ENCODE results near the gene PRKCB.

PRKCB gene

DNA sequence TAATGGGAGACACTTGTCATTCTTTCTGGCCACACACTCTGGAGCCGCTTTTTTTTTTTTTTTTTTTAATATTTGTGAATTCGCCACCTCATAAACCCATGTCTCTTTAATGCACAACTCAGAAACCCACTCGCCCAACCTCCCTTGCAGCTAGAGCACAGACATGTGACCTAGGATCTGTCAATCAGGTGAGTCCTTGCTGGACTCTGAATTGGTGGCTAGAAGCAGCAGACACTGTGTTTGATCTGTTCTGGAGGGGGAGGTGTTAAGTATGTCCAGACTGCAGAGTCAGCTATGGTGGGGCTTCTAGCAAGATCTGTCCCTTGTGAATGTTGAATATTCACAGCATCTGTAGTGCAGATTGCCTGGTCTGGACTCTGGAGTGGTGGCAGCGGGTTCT, 112.1 kb downstream of the PRKCB start:
- DNase-seq: no peak

DNA sequence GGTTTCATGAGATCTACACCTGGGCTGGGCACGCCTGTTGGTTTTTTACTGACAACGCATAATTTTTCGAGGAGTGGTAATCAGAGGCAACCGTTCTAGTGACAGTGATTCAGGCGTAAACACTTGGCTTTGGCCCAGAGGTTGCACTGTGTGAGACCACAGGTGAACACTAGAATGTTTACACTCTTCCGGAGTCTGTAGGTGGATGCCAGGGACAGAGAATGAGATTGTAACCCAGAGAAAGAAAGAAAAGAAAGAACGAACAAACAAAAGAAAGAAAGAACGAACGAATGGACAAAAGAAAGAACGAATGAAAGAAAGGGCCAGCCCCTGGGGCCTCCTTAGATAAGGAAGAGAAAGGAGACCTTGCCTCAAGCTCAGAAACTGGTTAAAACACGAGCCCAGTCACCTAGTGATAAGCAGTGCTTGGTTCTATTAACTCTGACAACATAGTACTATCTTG, 113.2 kb downstream of the PRKCB start:
- DNase-seq: peak; percentile 79

DNA sequence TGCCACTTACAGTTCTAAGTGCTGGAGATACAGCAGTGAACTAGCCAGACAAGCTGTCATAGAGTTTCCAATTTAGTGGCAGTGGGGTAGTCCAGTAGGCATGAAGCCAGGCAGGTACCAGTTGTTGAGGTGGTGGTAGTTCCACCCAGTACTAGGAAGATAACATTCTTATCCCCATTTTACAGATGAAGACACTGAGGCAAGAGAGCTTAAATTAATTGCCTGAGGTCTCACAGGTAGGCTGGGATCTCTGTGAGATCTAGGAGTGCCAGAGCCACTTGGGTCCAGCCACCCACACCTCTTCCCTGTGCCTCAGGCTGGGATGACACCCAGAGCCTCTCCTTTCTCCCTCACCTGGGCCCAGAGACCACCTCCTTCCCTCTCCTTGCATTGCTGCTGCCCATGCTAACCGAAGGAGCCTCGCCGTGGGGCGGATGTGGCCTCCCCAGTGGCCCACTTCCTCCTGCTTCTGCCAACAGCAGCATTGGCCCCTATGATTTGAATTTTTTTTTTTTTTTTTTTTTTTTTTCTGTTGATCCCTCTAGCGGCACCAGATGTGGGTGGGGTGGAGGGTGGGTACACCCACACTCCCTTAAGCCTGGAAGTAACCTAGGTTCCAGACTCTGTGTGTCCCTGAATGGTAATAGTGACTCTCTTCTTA, 114.0 kb downstream of the PRKCB start:
- DNase-seq: peak; percentile 84

DNA sequence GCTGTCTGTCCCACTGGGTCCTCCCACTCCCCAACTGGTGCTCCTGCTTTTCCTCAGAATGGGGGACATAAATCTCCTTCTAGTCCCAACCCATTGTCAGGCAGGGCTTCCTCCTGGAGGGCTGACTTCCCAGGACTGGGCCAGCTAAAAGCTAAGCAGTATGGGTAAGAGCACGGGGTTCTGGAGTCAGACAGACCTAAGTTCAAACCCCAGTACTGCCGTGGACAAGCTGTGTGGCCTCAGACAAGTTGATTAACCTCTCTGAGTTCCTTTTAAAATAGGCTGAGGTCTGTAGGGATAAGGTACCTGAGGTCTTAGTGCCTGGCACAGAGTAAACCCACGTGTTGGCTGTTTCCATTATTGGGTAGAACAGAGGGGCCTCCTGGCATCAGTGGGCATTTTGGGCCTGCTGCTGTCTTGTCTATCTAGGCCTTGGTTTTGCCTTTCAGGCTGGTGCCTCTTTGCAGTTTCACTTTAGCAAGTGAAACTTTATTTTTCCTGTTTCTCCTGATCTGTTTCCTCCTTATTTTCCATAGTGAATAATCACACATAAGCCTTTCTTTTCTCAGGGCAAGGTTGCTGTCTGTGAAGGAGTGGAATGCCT, 114.6 kb downstream of the PRKCB start:
- DNase-seq: no peak

DNA sequence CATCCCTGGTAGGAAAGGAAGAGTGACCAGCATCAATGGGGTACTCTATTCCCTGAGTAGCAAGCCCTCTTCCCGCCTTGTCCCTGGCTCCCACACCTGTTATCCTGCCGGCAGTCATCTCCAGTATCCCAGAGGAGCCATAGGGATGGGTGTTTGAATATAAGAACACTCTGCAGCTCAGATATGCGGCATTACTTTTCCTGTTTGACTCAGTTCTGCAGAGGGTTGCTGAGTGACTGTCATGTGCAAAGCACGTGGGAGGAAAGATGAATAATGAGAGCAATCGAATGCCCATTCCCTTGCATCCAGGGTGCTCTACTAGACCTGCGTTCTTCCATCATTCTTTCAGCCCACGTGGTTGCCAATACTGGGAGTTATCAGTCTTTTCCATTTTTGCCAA, 115.1 kb downstream of the PRKCB start:
- peak; percentile 65 for DNase-seq

DNA sequence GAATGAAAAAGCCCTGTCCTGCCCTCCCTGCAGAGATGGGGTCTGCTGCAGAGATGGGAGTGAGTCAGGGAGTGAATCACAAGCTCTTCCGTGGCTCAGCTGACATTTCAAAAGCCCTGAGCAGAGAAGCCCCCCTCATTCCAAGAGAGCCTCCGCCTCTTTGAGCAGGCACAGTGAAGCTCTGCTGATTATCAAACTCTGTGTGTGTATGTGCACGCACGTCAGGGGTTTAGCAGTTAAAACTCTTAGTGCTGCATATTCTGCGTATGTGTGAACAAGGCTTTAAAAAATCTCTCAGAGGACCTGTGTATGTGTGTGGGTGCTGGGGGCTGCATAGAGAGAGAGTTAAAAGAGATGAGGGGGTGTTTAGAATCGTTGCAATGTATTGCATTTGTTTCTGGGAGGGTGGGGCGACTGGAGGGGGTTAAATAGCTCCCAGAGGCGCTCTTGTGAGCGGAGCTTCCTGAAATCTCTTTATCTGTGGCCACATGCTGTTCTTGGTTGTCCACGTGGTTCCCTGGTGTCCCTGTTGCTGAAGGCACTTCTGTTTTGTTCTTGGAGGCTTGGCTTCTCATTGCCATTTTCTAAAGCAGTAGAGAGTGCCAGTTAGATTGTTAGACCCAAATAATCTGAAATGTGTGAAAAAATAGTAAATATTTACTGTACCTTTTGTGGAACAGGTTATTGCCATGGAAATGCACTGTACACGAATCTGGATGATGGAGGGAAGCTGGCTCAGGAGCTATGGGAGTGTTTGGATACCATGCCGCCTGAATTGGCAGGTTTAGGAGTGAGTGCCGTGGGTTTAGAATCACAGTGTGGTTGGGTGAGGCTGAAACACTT, 116.6 kb downstream of the PRKCB start:
- DNase-seq: no peak

DNA sequence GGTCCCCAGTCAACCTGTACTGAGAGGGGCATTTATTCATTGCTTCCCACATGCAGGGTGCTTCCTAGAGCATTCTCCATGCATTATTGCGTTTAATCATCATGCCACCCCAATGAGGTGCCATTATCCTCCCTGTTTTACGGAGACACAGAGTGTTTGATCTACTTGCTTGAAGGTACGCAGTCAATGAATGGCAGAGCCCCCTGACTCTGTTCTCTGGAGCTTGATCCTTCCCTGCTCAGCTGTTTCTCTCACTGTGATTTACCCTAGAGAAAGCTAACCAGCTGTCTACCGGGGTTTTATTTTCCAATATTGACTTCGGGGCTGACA, 117.2 kb downstream of the PRKCB start:
- DNase-seq: no peak

DNA sequence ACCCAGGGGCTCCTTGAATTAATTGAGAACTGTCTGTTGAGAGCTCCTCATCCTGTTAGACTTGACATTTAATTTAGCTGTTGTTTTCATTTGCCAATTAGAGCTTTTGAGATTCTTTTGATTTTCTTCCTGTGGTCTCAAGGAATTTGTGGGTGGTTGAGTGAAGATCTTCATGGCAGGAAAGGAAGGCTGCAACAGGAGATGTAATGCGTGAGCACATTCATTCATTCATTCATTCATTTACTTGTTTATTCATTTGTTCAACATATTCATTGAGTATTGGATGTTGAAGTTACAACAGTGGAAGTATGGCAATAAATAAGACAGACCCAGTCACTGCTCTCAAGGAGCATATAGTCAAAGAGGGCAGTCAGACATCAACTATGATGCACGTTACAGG, 117.7 kb downstream of the PRKCB start:
- no peak for DNase-seq

DNA sequence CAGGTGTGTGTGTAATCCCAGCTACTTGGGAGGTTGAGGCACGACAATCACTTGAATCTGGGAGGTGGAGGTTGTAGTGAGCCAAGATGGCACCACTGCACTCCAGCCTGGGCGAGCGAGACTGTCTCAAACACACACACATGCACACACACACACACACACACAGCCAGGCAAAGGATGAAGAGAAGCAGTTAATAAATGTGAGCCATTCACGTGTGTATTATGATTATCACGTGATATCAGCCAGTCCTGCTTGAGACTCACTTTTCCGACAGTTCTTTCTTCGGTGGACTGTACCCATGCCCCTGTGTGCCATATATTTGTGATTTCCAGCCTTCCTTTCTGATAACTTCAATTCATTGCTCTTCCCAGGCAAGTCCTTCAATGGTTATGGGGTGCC, 119.3 kb downstream of the PRKCB start:
- DNase-seq: no peak

DNA sequence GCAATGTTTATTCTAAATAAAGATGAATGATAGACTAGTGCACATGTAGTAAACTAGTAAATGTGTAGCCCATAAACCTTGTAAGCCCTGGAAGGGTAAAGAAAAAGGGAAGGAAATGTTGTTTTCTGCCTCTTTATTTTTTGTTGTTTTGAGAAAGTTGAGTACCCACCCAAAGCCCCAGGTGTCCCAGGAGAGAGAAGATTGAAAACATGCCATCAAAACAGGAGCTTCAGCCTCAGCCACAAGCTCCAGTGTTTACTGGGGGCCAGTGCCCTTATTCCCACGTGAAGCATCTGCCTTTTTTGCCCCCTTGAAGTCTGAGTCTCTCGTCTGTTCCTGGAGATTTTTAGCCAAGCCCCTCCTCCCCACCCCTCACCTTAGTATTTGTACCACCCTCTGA, 121.5 kb downstream of the PRKCB start:
- no peak for DNase-seq

DNA sequence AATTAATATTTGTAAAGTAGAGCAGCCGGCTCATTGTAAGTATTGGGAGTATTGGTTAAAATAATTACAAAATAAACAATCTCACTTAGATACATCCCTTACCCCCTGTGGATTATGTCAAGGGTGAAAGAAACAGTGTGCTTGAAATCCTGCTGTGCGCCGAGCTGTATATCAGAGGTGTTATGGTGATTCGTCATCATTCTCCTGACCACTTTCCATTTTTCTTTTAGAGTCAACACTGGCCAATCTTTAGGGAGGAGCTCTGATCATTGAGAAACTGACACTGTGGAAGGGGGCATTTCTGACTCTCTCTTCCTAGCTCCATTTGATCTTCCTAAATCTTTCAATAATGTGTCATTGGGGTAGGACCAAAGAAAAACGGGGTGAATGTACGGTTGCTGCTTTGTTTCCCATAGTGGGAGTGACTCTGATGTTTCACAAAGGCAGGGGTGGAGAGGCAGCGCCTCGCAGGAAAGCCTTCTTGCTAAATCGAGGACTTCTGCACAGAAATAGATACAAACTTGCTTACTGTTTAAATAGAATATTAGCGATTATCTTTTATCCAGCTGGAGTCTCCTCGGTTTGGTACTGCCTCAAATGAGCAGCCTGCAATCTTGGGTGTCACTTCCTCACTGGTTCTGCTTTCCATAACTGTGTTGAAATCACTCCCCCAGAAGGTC, 123.4 kb downstream of the PRKCB start:
- no peak for DNase-seq

DNA sequence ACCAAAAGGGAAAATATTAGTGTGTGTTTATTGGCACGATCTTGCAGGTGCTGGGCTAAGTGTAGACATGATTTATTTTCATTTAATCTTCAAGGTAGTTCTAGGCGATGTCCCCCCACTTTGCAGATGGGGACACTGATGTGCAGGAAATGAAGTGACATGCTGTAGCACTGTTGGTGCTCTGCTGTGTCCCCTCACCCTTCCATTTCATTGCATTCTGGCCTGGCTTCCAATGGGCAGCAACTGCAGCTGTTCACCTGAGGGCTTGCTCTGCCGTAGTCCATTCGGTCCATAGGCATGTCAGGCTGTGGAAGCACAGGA, 123.9 kb downstream of the PRKCB start:
- no peak for DNase-seq

DNA sequence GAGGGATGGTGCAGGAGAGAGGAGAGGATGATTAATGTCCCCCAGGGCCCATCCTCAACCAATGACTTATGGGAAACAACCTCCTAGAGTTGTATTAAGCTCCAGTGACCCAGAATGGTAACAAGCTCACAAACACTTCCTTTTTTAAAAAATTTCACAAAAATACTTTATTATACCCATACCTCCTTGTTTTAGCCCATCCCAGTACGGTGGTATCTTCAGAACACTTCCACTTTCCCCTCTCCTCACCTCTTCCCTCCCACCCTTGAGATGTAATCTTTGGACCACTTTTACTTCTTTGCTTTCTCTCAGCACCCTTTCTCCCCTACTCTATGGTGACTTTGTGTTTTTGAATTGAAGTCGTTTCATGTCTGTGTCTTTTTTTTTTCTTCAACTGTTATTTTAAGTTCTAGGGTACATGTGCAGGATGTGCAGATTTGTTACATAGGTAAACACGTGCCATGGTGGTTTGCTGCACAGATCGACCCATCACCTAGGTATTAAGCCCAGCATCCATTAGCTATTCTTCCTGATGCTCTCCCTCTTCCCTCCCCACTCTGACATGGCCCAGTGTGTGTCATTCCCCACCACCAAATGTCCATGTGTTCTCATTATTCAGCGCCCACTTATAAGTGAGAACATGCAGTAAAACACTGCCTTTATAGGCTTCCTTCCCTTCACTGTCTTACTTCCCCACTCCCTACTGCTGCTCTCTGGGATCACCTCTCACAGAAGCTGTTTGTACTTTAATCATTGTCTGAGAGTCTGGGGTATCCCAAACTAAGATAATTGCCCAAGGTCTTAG, 124.5 kb downstream of the PRKCB start:
- DNase-seq: no peak

DNA sequence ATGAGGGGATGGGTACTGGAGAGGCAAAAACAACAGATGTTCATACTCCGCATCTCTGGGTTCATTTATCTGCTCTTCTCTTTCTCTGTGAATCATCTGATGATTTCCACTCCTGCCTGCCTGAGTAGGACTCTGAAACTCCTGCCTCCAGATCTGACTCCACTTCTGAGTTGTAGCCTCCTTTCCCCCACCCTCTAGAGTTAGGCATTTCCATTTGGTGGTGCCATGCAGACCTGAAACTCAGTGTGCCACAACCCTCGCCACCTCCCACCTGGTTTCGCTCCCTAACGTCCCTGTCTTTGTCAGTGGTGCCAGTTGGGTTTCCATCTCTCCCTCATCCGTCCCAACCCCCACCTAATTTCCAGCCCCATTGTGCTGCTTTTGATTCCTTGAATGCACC, 126.2 kb downstream of the PRKCB start:
- DNase-seq: peak; percentile 79

DNA sequence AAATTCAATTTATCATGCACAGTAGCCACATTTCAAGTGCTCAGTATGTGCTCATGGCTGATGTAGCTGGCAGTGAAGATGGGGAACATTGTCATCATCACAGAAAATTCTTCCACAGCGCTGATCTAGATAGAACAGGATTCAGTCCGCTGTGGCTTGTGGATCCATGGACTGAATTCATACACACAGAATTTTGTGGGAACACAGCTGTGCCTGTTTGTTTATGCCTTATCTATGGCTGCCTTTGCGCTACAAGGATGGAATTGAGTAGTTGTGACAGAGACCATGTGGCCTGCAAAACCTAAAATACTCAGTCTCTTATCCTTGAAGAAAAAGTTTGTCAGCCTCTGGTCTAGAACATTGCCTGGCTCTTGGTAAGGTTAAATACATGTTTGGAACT, 128.4 kb downstream of the PRKCB start:
- no peak for DNase-seq

DNA sequence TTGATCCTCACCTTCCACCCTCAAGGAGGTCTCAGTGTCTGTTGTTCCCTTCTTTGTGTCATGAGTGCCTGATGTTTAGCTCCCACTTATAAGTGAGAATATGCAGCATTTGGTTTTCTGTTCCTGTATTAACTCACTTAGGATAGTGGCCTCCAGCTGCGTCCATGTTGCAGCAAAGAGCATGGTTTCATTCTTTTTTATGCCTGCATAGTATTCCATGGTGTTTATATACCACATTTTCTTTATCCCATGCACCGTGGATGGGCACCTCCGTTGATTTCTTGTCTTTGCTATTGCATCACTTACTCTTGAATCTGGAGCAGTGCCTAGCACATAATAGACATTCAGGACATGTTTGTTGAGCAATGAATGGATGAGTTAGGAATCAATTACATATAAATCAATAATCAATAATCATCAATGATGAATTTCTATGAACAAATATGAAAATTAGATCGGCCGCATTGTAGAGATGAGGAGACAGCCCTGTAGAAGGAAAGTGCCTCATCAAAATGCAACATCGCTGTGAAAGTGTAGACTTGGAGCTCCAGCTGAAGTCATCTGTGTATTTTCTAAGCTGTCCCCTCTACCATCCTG, 129.5 kb downstream of the PRKCB start:
- DNase-seq: no peak

DNA sequence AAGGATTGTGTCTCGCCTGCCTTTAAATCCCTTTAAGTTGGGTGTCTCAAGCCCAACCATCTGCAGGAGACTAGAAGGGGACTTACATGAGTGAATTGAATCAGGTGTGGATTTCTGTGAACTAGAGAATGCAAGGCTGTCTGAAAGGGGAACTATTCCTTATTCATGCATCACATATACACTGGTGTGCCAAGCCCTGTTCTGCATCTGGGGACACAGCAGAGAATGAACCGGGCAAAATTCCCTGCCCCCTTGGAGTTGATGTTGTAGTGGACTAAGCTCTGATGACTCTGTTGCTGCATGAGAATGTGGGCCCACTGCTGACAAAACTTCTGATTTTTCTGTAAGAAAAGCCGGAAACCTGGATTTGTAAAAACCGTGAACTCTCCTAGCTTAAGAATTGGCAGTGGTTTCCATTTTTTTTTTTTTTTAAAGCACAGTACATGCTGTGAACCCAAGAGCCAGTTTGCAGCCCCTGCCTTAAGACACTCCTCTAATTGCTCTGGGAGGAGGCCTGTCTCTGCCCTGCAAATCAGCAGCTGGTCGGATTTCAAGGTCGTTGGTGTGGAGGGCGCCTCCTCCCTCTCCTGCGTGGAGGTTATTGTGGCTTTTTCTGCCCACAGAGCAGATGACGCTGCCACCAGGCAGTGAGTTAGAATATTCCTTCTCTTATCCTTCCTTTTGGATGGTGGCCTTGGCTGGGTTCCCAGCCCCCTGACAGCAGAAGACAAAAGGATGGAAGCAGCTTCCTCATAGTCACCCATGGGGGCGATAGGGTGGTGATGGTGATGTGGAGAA, 131.0 kb downstream of the PRKCB start:
- DNase-seq: no peak

DNA sequence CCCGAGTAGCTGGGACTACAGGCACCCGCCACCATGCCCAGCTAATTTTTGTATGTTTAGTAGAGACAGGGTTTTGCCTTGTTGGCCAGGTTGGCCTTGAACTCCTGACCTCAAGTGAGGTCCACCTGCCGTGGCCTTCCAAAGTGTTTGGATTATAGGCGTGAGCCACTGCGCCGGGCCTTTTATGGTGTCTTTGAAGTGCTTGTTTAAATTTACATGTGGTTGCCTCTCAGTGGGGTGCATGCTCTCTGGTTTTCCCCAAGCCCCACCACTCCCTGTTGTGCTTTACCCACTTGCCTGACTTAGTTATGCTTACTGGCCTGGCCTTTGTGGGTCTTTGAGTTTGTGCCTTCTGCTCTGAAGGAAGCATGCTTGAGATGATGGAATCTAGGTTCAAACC, 132.0 kb downstream of the PRKCB start:
- DNase-seq: no peak

DNA sequence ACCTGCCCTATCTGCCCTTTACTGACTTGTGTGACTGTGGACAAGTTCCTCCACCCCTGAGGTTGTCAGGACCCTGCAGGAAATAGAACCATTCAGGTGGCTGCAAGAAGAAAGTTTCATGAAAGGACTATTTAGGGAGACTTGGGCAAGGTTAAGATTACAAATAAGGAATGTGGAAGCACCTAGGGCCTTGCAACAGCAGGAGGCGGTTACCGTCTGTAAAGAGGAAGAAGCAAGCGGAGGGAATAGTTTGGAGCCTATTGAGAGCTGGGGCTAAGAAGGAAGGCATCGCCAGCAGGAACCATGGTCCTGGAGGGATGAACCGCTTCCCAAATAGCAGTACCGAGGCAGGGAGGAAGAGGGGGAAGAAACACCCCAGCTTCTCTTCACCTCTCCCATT, 132.4 kb downstream of the PRKCB start:
- no peak for DNase-seq

DNA sequence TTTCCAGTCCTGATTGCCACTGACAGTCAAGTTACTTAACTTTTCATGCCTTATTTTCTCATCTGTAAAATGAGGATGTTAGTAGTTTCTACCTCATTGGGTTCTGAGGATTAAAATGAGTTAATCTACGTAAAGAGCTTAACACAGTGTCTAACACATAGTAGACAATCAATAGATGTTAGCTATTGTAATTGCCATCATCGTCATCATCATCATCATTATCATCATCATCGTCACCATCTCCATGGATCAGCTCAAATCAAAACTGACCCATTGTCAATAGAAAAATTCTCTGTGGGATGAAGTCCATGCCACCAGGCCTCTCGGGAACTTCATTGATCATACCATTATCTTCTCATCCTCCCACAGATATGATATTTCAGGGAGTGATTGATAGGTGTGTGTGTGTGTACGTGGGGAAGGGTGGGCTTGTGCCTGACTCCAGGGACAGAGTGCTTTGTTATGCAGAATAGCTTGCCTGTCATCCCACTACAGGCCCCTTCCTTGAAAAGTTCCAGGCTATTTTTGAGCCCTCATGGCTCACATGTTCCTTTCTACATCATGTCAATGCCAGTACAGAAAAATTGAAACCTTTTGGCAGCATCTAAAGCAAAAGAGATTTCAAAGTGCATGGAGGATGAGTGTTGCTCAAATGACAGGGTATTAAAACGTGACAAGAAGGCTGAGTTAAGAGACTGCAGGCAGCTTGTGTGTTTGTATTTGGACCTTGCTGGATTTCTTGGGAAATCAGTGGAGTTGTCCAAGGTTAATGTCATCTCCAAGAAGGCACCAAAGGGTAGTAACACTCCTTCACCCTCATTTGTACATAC, 133.9 kb downstream of the PRKCB start:
- DNase-seq: no peak

DNA sequence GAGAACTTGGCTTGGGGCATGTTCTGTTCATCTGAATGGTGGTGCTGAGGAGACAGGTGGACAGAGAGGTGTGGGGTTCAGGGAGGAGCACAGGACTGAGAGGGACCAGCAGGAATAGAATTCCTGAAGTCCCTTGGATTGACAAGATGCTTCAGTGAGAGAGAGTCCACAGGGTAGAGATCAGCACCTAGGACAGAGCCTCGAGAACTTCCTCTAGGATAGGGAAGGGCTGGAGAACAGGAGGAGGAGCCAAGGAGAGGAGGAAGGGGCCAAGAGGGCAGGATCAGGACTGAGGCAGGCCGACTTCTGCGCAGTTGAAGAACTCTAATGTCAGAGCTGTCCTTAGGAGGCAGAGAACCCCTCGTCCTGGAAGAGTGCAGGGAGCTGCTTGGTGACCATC, 138.4 kb downstream of the PRKCB start:
- no peak for DNase-seq
